GM21447 (cell line): Measurements from ENCODE around the gene KATNAL1.
"Not testable (repeated sequence)": the region's sequence is repeated elsewhere in the genome, so short reads cannot be mapped to it uniquely, and the experiment has no call there.

Experiments used
- ATAC-seq: cut with Tn5 transposase; IDR thresholded peaks from one replicate; pipeline ENCODE4 v1.9.1; 2021; ENCODE audit not compliant: unreplicated experiment

KATNAL1 gene

DNA sequence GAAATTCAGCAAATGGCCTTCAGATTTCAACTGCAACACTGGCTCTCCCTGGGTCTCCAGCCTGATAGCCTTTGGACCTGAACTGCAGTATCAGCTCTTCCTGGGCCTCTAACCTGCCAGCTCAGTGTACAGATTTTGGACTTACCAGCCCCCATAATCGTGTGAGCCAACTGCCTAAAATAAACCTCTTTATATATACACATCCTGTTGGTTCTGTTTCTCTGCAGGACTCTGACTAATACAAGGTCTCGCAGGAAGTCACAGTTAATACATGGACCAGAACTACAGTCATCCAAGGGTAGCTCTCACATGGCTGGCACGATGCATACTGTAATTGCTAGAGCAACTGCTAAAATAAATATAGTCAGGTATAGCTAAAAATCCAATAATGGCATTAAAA is 85.1 kb downstream of the KATNAL1 start:
- ATAC-seq = no peak

DNA sequence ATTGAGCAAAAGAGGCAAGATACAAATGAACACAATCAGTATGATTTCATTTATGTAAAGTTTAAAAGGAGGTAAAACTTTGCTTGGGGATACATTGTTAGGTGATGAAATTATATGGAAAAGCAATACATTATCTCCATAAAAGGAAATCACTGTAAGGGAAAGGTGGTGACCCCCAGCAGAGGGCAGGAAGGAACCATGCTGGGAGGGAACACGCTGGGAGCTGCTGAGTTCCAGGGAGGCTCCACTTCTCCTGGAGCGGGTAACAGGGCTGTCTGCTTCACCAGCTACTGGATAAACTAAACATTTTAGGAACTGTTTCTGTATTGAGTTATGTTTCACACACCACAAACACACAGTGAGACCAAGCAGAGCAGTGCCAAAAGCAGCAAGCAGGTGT is 91.2 kb downstream of the KATNAL1 start:
- no peak for ATAC-seq

DNA sequence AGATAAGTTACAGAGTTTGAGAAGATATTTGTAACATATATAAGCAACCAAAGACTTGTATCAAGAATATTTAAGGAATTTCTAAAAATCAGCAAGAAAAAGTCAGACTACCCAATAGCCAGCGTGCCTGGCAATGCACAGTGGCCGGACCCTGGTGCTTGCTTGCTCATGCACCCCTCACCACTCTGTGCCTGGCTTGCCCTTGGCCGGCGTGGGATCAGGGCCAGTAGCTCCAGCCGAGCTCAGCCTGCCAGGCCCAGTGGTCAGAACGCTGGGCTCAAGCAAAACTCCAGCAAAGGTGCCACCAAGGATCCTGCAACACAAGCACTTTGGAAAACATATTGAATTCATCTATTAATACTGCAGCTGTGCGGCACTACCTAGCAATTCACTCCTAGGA is 95.1 kb downstream of the KATNAL1 start:
- no peak for ATAC-seq

DNA sequence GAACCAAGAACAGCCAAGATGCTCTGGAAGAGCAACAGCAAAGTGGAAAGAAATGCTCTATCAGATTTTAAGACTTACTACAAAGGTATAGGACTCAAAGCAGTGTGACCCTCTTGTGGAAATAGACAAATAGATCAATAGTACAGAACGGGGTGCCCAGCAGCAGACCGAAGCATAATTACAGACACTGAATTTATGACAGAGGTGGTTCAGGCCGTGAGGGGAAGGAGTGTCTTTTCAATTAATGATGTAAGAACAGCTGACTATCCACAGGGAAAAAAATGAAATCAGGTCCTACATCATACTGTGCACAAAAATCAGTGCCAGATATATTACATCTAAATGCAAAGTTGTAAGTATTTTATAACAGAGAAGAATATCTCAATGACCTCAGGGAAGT is 95.6 kb downstream of the KATNAL1 start:
- no peak for ATAC-seq

DNA sequence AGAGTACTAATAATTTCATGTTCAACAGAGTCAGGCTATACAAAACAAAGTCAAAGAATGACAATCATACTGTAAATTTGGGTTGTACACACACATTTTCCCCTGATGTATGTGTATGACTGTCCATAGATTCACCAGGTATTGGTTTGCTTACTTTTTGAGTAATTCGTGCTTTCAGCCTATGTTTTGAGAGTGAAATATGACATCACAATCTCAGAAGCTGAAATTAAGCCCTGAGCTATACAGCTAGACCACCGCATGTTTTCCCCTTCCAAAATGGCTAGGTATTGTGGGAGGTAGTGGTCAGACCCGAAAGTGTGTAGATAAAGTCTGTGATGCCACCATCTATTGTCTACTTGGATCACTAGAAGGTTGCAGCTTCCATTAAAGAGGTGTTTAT is 102.8 kb downstream of the KATNAL1 start:
- no peak for ATAC-seq

DNA sequence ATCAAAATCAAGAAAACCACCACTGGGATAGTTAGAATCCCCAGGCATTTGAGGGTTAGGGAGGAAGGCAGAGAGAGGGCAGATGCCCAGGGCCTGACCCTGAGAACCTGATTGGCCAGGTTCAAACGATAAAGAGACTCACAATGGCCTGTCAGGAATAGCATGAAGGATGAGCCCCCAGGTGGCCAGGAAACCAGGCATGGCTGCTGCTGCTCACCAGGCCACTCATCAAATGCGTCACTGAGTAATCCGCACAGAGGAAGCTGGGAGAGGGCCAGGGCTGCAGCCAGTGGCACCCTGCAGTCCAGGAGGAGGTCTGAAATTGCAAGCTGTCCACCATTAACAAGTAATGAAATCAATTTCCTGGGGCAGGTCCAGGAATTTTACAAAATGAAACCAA is 111.3 kb downstream of the KATNAL1 start:
- no peak for ATAC-seq

DNA sequence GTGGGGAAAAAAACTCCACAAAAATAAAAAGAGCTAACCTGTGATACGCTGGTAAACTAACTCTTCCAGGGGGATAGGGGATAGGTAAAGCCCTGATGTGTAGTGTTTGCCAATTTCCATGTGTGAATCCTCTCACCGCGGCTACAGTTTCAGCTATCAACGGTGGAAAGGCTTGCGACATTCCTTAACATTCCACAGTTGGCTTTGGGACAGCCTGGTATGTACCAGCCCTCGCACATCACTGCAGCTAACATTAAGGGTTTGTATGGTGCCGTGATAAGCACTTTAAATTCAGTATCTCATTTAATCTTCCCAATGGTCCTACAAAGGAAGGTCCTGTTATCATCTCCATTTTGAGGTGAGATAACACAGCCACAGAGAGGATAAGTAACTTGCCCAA is 112.4 kb downstream of the KATNAL1 start:
- no peak for ATAC-seq

DNA sequence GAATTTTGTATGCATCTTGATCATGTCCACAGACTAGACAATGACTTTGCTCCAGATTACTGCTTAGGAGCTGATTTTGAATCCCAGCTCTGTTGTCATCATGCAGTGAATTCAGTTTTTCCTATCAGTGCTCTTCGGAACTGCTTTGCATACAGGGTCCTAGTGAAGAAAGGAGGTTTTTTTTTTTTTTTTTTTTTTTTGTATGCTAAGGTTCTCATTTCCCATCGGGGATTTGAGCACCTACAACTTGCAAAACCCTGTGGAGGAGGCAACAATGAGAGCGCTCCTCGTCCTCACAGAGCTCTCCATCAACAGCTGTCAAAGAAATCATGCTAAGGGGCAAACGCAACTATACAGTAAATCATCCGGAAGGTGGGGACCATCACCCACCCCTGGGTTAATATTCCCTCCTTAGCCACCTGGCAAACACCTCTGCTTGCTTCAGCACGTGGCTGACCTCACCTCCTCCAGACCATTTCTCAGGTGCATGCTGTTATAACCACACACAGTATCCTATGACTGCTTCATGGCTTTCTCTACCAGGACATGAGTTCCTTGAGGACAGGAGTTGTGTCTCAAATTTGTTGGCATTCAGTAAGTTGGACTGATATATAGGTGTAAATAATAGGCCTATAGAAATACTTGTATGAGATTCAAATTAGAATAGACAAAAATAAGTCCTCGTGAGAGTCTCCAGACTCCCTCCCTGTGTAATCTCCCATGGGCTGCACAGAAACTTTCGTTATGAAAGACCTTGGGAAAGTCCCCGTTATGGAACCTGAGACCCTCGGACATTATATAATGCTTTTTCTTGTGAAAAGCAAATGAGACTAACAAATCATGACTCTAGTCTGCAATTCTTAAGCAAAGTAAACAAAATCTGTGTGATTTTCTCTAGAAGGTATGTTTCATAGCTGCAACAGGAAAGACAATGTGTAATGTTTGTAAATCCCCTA is 113.8 kb downstream of the KATNAL1 start:
- no peak for ATAC-seq

DNA sequence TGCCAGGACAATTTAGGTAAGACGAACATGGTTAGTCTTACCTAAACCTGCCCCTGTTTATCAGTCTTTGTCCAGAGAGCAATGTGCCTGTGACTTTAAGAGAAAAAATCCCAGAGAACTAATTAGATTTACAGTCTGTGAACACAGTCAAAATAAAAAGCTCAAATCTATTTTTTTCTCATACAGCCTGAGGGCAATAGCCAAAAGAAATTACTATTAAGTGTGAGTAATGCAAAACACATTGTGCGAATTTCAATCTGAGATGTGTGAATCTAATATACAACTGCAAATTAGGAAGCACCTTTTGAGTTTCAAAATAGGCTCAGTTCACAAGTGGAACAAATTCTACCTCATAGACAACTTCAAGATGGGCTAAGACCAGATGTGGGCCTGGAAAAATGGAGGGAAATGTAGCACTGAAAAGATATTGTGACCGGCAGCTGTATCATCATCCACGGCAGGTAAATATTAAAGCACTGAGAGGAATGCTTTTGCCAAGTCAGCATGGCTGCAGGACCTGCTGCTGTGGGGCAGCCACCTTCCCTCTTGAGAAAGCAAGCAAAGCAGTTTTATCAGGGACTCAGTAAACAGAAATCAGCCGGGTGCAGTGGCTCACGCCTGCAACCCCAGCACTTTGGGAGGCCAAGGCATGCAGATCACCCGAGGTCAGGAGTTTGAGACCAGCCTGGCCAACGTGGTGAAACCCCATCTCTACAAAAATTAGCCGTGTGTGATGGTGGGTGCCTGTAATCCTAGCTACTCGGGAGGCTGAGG is 114.8 kb downstream of the KATNAL1 start:
- no peak for ATAC-seq

DNA sequence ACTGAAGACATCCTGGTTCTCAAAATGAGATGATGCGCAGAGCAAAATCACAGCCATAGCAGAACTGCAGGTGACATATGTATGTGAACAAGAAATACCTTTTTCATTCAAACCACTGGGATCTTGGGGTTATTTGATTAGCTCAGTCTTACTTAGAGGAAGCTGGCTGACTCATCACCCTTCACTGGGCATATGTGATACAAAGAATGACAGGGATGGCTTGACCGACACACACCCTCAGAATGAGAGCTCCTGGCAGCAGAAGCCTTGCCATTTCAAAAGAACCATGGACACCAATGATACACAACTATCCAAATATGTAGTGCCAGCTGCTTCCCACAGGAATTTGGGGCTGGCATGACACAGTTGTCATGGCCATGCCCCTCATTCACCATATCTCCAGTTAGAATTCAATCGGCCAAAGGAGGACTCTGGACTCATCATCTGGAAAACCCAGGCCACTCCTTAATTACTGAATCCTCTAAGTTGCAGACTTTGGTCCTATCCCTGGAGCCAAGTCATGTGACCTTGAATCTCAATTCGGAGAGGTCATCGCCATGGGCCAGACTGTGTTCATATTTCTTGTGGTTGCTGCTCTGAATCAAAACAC is 115.8 kb downstream of the KATNAL1 start:
- ATAC-seq = no peak

DNA sequence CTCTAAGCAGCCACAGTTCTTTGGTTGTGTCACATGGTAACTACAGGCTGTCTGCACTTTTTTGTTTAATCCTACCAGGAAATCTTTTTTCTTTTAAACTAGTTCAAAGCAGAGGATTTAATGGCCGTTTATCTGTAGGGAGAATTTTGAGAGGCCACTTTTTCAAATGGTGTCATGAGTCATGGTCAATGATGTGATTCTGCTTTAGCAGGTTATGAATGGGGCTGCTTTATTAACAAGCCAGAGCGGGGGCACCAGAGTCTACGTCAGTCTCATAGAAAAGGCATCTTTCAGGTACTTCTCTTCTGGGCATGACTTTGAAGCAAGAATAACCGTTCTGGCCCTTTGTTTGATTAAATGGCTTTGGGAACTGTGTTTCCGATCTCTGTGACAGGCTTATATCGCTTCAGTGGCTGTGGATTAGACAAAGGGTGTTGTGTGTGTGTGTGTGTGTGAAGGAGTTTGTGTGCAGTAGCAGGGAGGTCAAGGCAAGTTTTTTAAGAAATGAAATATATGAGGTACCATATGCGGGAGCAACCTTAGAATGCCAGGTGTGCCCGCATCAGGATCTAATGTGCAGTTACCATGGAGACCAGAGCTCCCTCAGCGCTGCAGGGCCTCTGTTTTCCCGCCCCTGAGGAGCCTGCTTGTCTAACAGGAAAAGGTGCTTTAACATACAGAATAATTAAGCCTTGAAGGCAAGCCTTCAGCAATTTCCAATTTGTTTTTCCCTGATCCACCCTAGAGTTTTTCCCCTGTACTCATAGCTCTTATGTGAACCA is 120.5 kb downstream of the KATNAL1 start:
- no peak for ATAC-seq

DNA sequence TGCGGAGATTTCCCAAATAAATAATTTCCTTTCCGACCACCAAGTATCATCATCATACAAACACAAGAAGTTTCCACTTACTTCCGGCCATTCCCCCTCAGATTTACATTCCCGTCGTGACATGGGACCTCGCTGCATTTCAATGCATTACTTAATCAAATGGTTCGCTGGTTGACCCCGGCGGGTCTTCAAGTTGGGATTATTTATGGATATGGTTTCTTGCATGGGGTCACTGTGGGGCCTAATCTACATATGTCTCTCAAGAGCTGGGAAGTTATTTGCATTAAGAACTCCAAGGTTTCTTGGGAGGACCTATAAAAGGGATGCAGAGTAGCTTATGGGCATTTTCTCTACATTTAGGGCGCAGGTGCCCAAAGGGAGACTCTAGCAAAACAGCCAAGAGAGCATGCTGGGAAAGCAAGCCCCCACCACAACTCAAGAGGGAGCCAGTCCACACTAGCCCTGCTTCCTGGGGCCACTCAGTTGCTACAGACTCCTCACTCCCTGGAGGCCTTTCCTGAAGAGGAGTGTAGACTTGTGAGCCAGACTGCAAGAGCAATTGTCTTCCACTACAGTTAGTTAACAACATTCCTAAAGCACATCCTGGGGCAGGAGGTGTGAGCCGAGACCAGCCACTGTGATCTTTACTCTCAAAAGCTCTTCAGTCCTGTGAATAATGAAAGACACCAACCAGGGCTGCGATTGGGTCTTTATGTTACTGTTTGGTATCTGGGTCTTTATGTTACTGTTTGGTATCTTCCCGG is 125.3 kb downstream of the KATNAL1 start:
- no peak for ATAC-seq

DNA sequence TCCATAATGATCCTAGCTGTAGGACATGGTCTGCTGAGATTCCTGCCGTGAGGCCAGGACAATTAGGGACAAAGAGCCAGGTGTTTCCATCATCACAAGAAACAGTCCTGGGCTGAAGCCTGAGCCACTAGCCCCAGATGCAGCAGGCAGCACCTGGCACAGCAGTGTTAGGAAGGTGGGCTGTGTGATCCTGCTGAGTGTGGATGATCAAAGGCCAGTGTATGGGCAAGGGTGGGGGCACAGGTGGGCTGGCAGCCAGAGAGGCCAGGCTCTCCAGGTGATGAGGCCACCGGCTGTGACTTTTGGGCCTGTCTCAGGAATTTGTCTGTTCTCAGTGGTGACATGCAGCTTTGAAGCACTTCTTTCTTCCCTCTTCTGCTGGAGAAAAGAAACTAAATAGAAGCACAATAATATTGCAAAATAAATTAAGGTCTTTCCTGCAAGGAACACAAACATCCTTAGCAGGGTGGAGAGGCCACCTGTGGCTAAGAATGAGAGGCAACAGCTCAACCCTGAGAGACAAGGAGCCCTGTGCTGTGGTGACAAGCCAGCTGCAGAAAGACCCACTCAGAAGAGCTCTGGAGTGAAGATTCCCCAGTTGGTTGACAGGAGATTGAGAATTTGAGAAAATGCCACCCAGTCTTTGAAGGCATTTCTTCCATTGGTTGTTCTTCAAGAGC is 127.6 kb downstream of the KATNAL1 start:
- ATAC-seq = no peak

DNA sequence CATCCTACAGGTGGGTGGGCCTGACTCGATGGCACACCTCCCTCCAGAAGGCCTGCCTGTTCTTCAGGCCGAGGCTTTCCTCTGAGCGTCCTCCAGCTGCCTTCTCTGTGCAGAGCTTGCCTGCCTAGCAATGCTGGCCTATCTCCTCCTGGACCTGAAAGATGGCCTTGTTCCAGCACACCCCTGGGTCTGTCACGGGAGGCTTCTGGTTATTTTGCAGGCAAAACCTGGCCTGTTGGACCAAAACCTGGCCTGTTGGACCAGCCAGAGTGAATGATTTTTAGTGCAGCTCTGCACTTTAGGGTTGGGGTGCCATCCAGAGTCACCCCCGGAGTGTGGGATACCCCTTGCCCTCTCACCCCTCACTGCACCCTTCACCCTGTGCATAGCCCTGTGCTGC is 128.4 kb downstream of the KATNAL1 start:
- ATAC-seq = no peak

DNA sequence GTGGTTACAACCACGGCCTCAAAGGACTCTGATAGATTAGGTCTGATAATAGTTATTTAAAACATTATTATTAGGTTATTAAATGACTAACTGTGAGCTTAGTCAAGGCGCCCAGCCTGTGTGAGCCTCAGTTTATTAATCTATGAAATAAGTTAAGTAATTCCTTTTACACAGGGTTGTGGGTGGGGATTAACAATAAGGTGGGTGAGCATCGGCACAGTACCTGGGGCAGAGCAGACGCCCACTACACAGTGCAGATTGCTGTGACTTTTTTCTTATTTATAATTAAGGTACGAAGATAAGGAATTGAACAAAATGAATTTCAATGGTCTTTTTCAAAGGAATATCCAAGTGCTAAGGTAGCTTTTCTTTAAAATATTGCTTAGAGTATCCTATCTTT is 132.2 kb downstream of the KATNAL1 start:
- ATAC-seq = no peak

DNA sequence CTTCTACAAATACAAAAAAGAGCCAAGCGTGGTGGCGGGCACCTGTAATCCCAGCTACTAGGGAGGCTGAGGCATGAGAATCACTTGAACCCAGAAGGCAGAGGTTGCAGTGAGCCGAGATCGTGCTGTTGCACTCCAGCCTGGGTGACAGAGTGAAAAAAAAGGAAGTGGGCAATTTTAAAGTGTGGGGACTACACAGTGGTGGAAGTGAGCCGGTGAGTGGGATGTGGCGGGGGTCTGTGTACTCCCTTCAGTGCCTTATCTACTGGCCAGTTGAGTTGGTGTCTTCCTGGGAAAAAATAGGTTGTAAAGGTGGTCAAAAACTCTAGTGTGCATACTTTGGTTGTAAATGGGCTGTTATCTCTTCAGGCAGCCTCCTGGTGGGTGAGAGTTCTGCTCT is 133.1 kb downstream of the KATNAL1 start:
- ATAC-seq = not testable (repeated sequence)

DNA sequence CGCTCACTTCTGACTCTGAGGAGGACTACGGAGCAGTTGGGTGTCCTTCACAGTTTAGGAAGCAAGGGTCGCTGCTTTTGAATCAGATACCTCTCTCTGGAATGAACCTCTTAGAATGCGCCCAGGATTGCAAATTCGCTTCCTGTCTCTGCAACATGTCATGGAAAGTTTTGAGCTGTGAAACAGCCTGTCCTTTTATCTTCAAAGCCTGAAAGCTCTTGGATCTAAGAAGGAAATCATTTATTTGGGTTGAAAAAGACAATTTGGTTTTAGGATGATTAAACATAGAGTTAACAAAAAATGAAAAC is 134.1 kb downstream of the KATNAL1 start:
- ATAC-seq = no peak

DNA sequence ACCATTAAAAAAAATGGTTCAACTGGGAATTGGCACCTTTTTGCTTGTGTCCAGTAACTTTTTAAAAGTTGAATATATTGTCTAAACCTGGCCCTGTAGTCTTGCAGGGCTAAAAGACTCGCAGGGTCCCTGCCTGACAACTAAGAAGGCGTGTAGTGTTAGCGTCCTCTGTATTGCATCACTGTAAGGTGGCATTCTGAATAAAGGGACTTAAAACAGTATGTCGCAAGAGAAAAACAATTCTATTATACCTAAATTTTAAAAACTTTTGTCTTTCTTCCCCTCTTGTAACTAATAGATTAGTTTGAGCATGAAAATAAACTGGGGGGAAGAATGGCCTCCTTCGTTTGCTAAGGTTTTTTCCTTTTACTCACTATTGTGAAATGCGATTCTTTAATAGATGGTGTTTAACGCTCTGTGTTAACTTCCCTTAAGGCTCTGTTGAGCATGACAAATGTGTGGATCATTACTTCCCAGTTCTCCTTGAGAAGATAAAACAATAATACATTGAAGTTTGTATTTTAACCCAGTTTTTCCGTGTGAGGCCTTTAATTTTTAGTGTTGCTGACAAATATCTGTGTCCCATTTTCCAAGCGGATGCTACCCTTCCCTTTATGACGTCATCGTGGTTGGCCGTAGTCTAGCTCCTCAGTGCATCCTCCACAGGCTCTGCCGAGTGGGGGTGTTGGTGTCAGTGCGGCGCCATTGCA is 134.6 kb downstream of the KATNAL1 start:
- no peak for ATAC-seq

DNA sequence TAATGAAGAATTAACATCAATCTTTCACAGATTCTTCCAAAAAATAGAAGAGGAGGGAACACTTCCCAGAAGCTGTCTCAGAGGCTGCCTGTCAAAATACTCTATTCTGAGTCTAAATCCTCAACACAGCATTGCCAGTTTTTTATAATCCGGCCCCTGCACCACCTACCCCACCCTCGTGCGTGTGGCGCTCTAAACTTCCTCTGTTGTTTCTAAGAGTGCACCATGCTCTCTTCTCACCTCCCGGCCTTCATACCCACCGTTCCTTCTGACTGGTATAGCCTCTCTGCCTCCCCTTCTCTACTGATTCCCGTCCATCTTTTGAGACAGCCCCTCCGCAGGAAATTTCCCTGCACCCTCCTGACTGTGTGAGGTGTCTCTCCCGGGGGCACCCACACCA is 136.8 kb downstream of the KATNAL1 start:
- no peak for ATAC-seq
